Muscle of leg (tissue), 11 donors: ENCODE measurements around the gene DERL3. TPM values are rescaled to one million over a fixed set of nuclear protein-coding genes. Genes with fewer than 3 reads are reported as not detected.

Source experiments
- DNase-seq: peaks from one replicate; pipeline ENCODE4 v3.0.0; 2013
- H3K27ac ChIP-seq: one replicate; pipeline ENCODE4 v1.5.1; 2013; ENCODE audit warnings: mild to moderate bottlenecking, low read length, control low read depth
- H3K27me3 ChIP-seq: one replicate; pipeline ENCODE4 v1.6.1; 2013; ENCODE audit warnings: low read length; ENCODE audit not compliant: control insufficient read depth, insufficient read depth
- H3K36me3 ChIP-seq: one replicate; pipeline ENCODE4 v1.6.1; 2013; ENCODE audit warnings: low read length; ENCODE audit not compliant: control insufficient read depth, insufficient read depth
- H3K4me1 ChIP-seq: one replicate; pipeline ENCODE4 v1.6.1; 2013; ENCODE audit warnings: low read length; ENCODE audit not compliant: control insufficient read depth, insufficient read depth
- H3K4me3 ChIP-seq: one replicate; pipeline ENCODE4 v1.5.1; 2013; ENCODE audit warnings: low read length, control low read depth
- H3K9me3 ChIP-seq: replicated peaks from 2 replicates; pipeline ENCODE4 v1.6.1; 2013; ENCODE audit warnings: low read depth, low read length; ENCODE audit not compliant: control insufficient read depth
- WGBS: methylation state at CpG from one replicate; pipeline ENCODE4 v1.1.5; 2013; ENCODE audit warnings: missing lambda C conversion rate; ENCODE audit not compliant: insufficient coverage; 5-methylcytosine and 5-hydroxymethylcytosine counted together
- polyA plus RNA-seq, 8 donors: library from polyadenylated mRNA; unstranded; fragments of 120-200 nt; gene quantifications; one replicate each; pipeline versions ENCODE4 v1.2.1 to v1.2.3, GENCODE V29; 2013; ENCODE audit warnings: inconsistent platforms in 1 of 8, low replicate concordance in 1 of 8; ENCODE audit not compliant: insufficient read length in 8 of 8, insufficient read depth in 1 of 8
- total RNA-seq: library from RNA; stranded (reverse); fragments of 120-200 nt; gene quantifications from one replicate; pipeline ENCODE4 v1.2.4, GENCODE V29; 2013

The DERL3 gene
- total and polyA plus RNA-seq, 9 donors = 0.62 to 1.8 (median 1.5) TPM

GRCh38 chr22:23831781-23832180, 7.0 kb downstream of the DERL3 start:
- no peak overlapping the region for H3K27ac ChIP-seq
- H3K36me3 ChIP-seq = peaks cover 76% of the 10 kb centered on the region
- H3K4me1 ChIP-seq = peaks cover 47% of the 10 kb centered on the region
- no peaks in the 10 kb centered on the region for H3K27me3 ChIP-seq
- WGBS = 76% methylated on average over 10 of the region's 10 CpGs
- no peak overlapping the region for H3K4me3 ChIP-seq
- no peak for DNase-seq
- H3K9me3 ChIP-seq = peaks cover 9% of the 10 kb centered on the region

DNA sequence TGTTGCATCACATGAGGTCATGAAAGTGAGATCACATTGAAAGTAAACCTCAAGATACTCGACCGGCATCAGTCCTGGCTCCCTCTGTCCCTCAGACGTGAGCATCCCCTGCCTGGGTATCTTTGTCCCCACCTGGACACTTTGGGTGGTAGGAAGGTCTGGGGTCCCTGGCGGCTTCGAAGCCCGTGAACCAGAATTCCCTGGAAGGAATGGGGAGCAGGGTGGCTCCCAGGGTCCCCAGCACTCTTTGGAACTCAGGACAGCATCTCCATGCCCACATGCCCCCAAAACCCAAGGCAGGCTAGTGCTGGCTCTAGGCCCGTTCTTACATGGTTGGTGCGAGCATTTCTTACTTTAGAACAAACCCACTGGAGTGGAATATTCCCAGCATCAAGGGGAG, 7.5 kb downstream of the DERL3 start:
- no peaks in the 10 kb centered on the region for H3K27me3 ChIP-seq
- H3K9me3 ChIP-seq = peaks cover 9% of the 10 kb centered on the region
- peaks cover 76% of the 10 kb centered on the region for H3K36me3 ChIP-seq
- no peak overlapping the region for H3K4me3 ChIP-seq
- DNase-seq = no peak
- 87% methylated on average over 4 of the region's 8 CpGs for WGBS
- H3K4me1 ChIP-seq = peaks cover 45% of the 10 kb centered on the region
- no peak overlapping the region for H3K27ac ChIP-seq

DNA sequence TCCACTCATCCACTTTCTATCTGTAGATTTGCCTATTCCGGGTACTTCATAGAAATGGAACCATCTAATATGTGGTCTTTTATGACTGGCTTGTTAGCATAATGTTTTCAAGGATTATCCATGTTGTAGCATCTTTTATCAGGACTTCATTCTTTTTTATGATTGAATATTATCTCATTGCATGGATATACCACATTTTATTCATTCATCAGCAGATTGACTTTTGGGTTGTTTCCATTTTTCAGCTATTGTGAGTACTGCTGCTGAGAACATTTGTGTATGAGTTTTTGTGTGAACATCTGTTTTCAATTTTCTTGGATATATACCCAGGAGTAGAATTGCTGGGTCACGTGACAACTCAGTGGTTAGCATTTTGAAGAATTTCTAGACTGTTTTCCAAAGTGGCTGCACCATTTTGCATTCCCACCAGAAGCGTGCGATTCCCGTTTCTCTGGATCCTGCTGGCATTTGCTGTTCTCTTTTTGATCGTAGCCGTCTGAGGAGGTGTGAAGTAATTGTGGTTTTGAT, 8.9 kb downstream of the DERL3 start:
- WGBS = no CpG with 5 or more reads among the region's 7 CpGs
- peaks cover 76% of the 10 kb centered on the region for H3K36me3 ChIP-seq

DNA sequence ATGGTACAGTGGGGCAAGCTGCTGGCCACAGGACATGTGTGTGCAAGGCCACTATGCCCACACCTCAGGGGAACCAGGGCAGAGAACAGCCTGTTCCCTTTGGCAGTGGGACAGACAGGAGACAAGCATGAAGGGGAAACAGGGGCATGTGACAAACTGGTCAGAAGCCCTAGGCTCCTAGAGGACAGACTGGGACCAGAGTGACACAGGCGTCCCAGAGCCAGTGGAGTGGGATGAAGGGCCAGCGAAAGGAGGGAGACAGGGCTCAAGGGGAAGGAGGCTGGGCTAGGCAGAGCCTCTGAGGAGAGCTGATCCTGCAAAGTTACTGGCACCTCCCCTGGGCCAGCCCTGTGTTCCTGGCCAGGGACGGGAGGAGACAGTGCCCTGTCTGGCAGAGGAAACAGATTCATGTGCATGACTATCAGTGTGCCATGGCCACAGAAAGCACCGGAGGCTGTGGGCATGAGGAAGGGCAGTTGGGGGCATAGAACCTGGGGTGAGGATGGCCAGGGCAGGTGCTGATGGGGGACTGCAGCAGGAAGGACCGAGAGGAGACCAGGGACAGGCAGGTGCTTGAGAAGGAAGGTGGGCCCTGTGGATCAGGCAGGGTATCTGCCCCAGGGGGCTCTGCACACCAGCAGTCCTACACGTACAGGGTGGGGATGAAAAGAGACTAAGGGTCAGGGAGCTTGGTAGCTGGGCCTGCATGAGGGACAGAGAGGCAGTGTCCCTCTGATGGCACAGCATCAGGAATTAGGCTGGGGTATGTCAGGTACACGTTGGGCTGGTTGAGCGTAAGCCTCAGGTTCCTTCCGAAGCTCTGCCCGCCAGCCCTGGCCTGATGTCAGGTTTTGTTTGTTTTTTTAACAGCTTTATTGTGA, 9.8 kb downstream of the DERL3 start:
- H3K36me3 ChIP-seq = peaks cover 78% of the 10 kb centered on the region
- H3K27me3 ChIP-seq = no peaks in the 10 kb centered on the region
- 88% methylated on average over 7 of the region's 10 CpGs for WGBS
- H3K27ac ChIP-seq = no peak overlapping the region
- no peak for DNase-seq
- peaks cover 24% of the 10 kb centered on the region for H3K4me1 ChIP-seq
- peaks cover 9% of the 10 kb centered on the region for H3K9me3 ChIP-seq
- H3K4me3 ChIP-seq = no peak overlapping the region

More for the DNA sequence above, 8.9 kb downstream of the DERL3 start:
- Histone ChIP-seq H3K4me1 (peaks cover 31% of the 10 kb centered on the region), H3K27ac (no peak overlapping the region), H3K9me3 (peaks cover 9% of the 10 kb centered on the region), H3K27me3 (no peaks in the 10 kb centered on the region), H3K4me3 (no peak overlapping the region)
- peak; percentile 94 for DNase-seq

- Histone ChIP-seq H3K4me1 (peaks cover 8% of the 10 kb centered on the region), H3K4me3 (no peak overlapping the region), H3K36me3 (peaks cover 79% of the 10 kb centered on the region), H3K9me3 (peaks cover 9% of the 10 kb centered on the region), H3K27ac (no peak overlapping the region), H3K27me3 (no peaks in the 10 kb centered on the region)
- DNase-seq = no peak
- WGBS = 75% methylated on average over 5 of the region's 11 CpGs
Measured at GRCh38 chr22:23827351-23827995, 11.3 kb downstream of the DERL3 start.

GRCh38 chr22:23826510-23827350, 12.1 kb downstream of the DERL3 start:
- peak; percentile 60 for DNase-seq
- H3K4me3 ChIP-seq = no peak overlapping the region
- peak overlapping the region; percentile 7 for H3K27ac ChIP-seq
- no peaks in the 10 kb centered on the region for H3K27me3 ChIP-seq
- WGBS = 72% methylated on average over 11 of the region's 15 CpGs
- peaks cover 2% of the 10 kb centered on the region for H3K4me1 ChIP-seq
- peaks cover 9% of the 10 kb centered on the region for H3K9me3 ChIP-seq
- H3K36me3 ChIP-seq = peaks cover 80% of the 10 kb centered on the region

- WGBS = 97% methylated on average over 11 of the region's 12 CpGs
- no peak overlapping the region for H3K27ac ChIP-seq
- H3K4me3 ChIP-seq = no peak overlapping the region
- no peak for DNase-seq
- no peaks in the 10 kb centered on the region for H3K4me1 ChIP-seq
- H3K9me3 ChIP-seq = peaks cover 9% of the 10 kb centered on the region
- H3K27me3 ChIP-seq = no peaks in the 10 kb centered on the region
- H3K36me3 ChIP-seq = peaks cover 82% of the 10 kb centered on the region
Measured at GRCh38 chr22:23825246-23825905, 13.4 kb downstream of the DERL3 start.

DNA sequence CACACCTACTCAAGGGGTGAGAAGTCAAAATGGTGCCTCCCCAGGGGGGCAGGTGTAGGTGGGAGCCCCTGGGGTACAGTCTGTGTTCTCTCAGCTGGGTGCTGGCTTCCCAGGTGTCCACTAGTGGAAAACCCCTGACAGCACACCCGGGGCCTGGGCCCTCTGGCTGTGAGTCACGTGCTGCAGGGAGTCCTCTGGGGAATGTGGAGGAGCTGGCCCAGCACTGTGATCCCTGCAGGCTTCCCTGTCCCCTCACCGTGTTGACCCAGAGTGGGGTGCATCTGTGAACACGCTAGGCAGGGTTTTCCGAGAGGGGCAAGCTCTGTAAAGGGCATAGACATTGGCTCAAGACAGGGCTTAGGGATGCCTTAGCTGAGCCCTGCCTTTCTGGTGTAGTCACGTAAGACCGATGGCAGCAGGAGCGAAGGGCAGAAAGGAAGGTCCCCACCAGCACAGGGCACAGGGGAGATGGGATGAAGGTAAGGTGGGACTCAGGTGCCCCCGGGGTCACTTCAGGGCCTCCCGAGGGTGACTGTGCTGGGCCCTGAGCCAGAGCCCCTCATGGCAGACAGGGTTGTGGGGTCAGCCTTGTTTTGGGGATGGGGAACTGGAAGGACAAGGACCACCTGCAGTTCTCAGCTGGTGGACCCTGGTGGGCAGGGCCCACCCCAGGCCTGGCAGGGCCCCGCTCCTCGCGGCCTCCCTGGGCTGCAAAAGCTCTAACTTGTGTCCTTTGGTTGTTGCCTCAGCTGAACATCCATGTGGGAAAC, 14.1 kb downstream of the DERL3 start:
- Histone ChIP-seq H3K27ac (no peak overlapping the region), H3K36me3 (peaks cover 88% of the 10 kb centered on the region), H3K27me3 (no peaks in the 10 kb centered on the region), H3K4me3 (no peak overlapping the region), H3K9me3 (peaks cover 9% of the 10 kb centered on the region), H3K4me1 (no peaks in the 10 kb centered on the region)
- no peak for DNase-seq
- WGBS = 83% methylated on average over 11 of the region's 13 CpGs

DNA sequence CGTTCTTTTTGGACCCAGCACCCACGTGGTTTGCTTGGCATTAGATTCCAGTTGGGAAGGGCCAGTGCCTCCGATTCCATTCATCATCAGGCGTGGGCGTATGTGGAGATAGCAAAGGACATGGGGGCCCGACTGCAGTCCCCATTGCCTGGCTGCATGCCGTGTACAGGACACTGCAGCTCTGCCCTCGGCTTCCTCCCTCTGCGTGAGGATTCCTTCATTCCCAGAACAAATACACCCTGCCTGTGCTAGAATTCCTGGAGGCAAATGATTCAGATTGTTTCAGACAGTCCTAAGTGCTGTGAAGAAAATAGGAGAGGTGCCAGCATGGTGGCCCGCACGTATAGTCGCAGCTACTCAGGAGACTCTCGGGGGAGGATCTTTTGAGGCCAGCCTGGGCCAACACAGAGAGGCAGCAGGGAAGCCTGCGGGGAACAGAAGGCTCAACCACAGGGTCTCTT, 15.4 kb downstream of the DERL3 start:
- Histone ChIP-seq H3K27ac (no peak overlapping the region), H3K36me3 (peaks cover 87% of the 10 kb centered on the region), H3K4me3 (no peak overlapping the region), H3K27me3 (no peaks in the 10 kb centered on the region), H3K4me1 (no peaks in the 10 kb centered on the region), H3K9me3 (no peaks in the 10 kb centered on the region)
- WGBS = 78% methylated on average over 10 of the region's 14 CpGs
- no peak for DNase-seq
